Stomach (tissue), 9 donors: ENCODE measurements around the gene ZSWIM3. TPM values are rescaled to one million over a fixed set of nuclear protein-coding genes. Genes with fewer than 3 reads are reported as not detected.

Source experiments
- DNase-seq, 2 donors: peaks; one replicate each; pipeline versions ENCODE4 v3.0.0 to v3.0.0-alpha.2; 2013 to 2019
- H3K27ac ChIP-seq, 5 donors: fragments of 200-600 bp in 4 of 5; sonication (generic) in 4 of 5; one replicate each; pipeline ENCODE4 v1.5.1; 2013 to 2019; ENCODE audit warnings: mild to moderate bottlenecking in 1 of 5, moderate library complexity in 1 of 5
- H3K27me3 ChIP-seq, 3 donors: fragments of 200-600 bp; sonication (generic); one replicate each; pipeline ENCODE4 v1.5.1; 2017 to 2019; ENCODE audit warnings: mixed run types in 1 of 3
- H3K36me3 ChIP-seq, 4 donors: fragments of 200-600 bp; sonication (generic); 1 replicate in 3 of 4; 2 replicates in 1 of 4; pipeline ENCODE4 v1.5.1; 2016 to 2019
- H3K4me1 ChIP-seq, 4 donors: fragments of 200-600 bp; sonication (generic); one replicate each; pipeline ENCODE4 v1.5.1; 2016 to 2019
- H3K4me3 ChIP-seq, 4 donors: fragments of 200-600 bp; sonication (generic) in 3 of 4; one replicate each; pipeline ENCODE4 v1.5.1; 2016 to 2019; ENCODE audit warnings: mild to moderate bottlenecking in 1 of 4
- H3K9me3 ChIP-seq, 4 donors: fragments of 200-600 bp; sonication (generic); one replicate each; pipeline ENCODE4 v1.5.1; 2016 to 2019
- CTCF ChIP-seq, 7 experiments: fragments of 450-650 bp in 4 of 7; fragments of 200-600 bp in 3 of 7; sonication (generic) in 3 of 7; IDR thresholded peaks; one replicate each; pipeline ENCODE4 v1.5.1; 2016 to 2019; ENCODE audit warnings: antibody characterized with exemption in 7 of 7, control low read depth in 2 of 7, mild to moderate bottlenecking in 1 of 7
- EP300 ChIP-seq: sonication (generic); formaldehyde crosslinking; IDR thresholded peaks from one replicate; pipeline ENCODE4 v1.6.1; 2017; ENCODE audit warnings: antibody characterized with exemption
- POLR2A ChIP-seq, 4 donors: fragments of 450-650 bp; IDR thresholded peaks; one replicate each; pipeline ENCODE4 v1.6.1; 2016; ENCODE audit warnings: antibody characterized with exemption in 4 of 4, control low read depth in 2 of 4, mild to moderate bottlenecking in 1 of 4, moderate library complexity in 1 of 4
- POLR2AphosphoS5 ChIP-seq, 3 donors: sonication (generic); formaldehyde crosslinking; IDR thresholded peaks; one replicate each; pipeline ENCODE4 v1.6.1; 2016; ENCODE audit warnings: antibody characterized with exemption in 3 of 3
- WGBS, 5 donors: extraction: QIAGEN DNeasy Blood & Tissue Kit in 3 of 5; methylation state at CpG; one replicate each; pipeline versions ENCODE4 v1.1.5 to v1.1.7; 2013 to 2018; 5-methylcytosine and 5-hydroxymethylcytosine counted together
- intact Hi-C: fragments of 100-400 bp; cut with DNase I; formaldehyde crosslinking; loops from one replicate; pipeline ENCODE4 v1.15.1; 2023; ENCODE audit warnings: low total_unique reads
- polyA plus RNA-seq, 3 donors: library from polyadenylated mRNA; stranded (reverse); fragments of 200-250 nt; gene quantifications; one replicate each; pipeline ENCODE4 v1.2.3, GENCODE V29; 2013
- total RNA-seq, 5 donors: library from RNA; depleted of rRNA; stranded (reverse); fragments of >200 nt; gene quantifications; one replicate each; pipeline versions ENCODE4 v1.1.0 to v1.2.3, GENCODE V29; 2014 to 2016
- donor health status: healthy with polysubstance abuse.
- donor health status: Bipolar disorder and iron deficiency.
- donor health status: healthy.

The ZSWIM3 gene
- total and polyA plus RNA-seq, 8 donors: 0.87 to 2.3 (median 1.8) TPM; not detected in 1

- Histone ChIP-seq H3K27me3 (no peaks in the 10 kb centered on the region), H3K27ac (peak overlapping the region in 3 of 5 donors; percentile 6 to 56 (median 47)), H3K4me1 (peaks cover 6 to 36% (median 15%) of the 10 kb centered on the region in 4 donors), H3K36me3 (peaks cover 32 to 37% (median 36%) of the 10 kb centered on the region in 4 donors), H3K9me3 (no peaks in the 10 kb centered on the region), H3K4me3 (peak overlapping the region; percentile 53 to 82 (median 66))
- 1 to 9% (median 5%) methylated on average over 7 to 11 of the region's 11 CpGs for WGBS, 5 donors
- TF ChIP-seq EP300: no peak
- no peak for TF ChIP-seq CTCF (IDR thresholded peaks at IDR 0.05)
- TF ChIP-seq POLR2AphosphoS5 (IDR thresholded peaks at IDR 0.05): no peak
- no peak for DNase-seq
- intact Hi-C loops: loop anchor here (10.0 kb wide), 1 partner anchor 152 kb away; no protein-coding TSS in a partner anchor
Observed at GRCh38 chr20:45813006-45813340, 44.4 kb upstream of the ZSWIM3 start.

- no peak for TF ChIP-seq EP300
- no peak for TF ChIP-seq CTCF (IDR thresholded peaks at IDR 0.05)
- TF ChIP-seq POLR2A (IDR thresholded peaks at IDR 0.05): no peak
- no peak for TF ChIP-seq POLR2AphosphoS5 (IDR thresholded peaks at IDR 0.05)
- H3K27ac ChIP-seq: peak overlapping the region in 1 of 5 donors; percentile 6
- peak overlapping the region in 3 of 4 donors; percentile 53 to 82 (median 71) for H3K4me3 ChIP-seq
- H3K9me3 ChIP-seq: no peaks in the 10 kb centered on the region
- intact Hi-C loops: loop anchor here (10.0 kb wide), 1 partner anchor 151 kb away; no protein-coding TSS in a partner anchor
- H3K36me3 ChIP-seq: peaks cover 27 to 32% (median 31%) of the 10 kb centered on the region in 4 donors
- no peak for DNase-seq
- WGBS, 5 donors: 49 to 62% (median 56%) methylated on average over 7 of the region's 7 CpGs
- peaks cover 6 to 38% (median 15%) of the 10 kb centered on the region in 4 donors for H3K4me1 ChIP-seq
- H3K27me3 ChIP-seq: no peaks in the 10 kb centered on the region
Observed at GRCh38 chr20:45813489-45813888, 43.9 kb upstream of the ZSWIM3 start.

- no peaks in the 10 kb centered on the region for H3K9me3 ChIP-seq
- no peak overlapping the region for H3K27ac ChIP-seq
- intact Hi-C loops: loop anchor here (10.0 kb wide), 1 partner anchor 150 kb away; no protein-coding TSS in a partner anchor
- H3K4me1 ChIP-seq: peaks cover 6 to 38% (median 15%) of the 10 kb centered on the region in 4 donors
- WGBS, 5 donors: 77 to 82% (median 78%) methylated on average over 3 of the region's 3 CpGs
- H3K36me3 ChIP-seq: peaks cover 19 to 24% (median 23%) of the 10 kb centered on the region in 4 donors
- no peaks in the 10 kb centered on the region for H3K27me3 ChIP-seq
- H3K4me3 ChIP-seq: no peak overlapping the region
- DNase-seq: no peak
- TF ChIP-seq EP300 (no peak), POLR2AphosphoS5 (IDR thresholded peaks at IDR 0.05) (no peak), POLR2A (IDR thresholded peaks at IDR 0.05) (no peak), CTCF (IDR thresholded peaks at IDR 0.05) (no peak)
Observed at GRCh38 chr20:45814314-45814713, 43.1 kb upstream of the ZSWIM3 start.

GRCh38 chr20:45816951-45817350 is 40.5 kb upstream of the ZSWIM3 start:
- TF ChIP-seq CTCF (IDR thresholded peaks at IDR 0.05): no peak
- no peak for TF ChIP-seq EP300
- no peak for TF ChIP-seq POLR2A (IDR thresholded peaks at IDR 0.05)
- TF ChIP-seq POLR2AphosphoS5 (IDR thresholded peaks at IDR 0.05): no peak
- no peak overlapping the region for H3K4me3 ChIP-seq
- H3K36me3 ChIP-seq: no peaks in the 10 kb centered on the region
- intact Hi-C loops: loop anchor here (10.0 kb wide), 1 partner anchor 148 kb away; no protein-coding TSS in a partner anchor
- peaks cover 6 to 30% (median 11%) of the 10 kb centered on the region in 4 donors for H3K4me1 ChIP-seq
- no peak overlapping the region for H3K27ac ChIP-seq
- H3K27me3 ChIP-seq: peaks cover 0 to 8% (median 0%) of the 10 kb centered on the region in 3 donors
- no peak for DNase-seq
- 81 to 97% (median 89%) methylated on average over 3 of the region's 3 CpGs for WGBS, 5 donors
- no peaks in the 10 kb centered on the region for H3K9me3 ChIP-seq
